Common myeloid progenitor, CD34-positive (primary cell): ENCODE data around the gene TMBIM6.

Source experiments
- CTCF ChIA-PET: fragments of 350-600 bp; sonication (Branson Sonifier 250); formaldehyde crosslinking; loops from one replicate; lab custom pipeline; 2021; ENCODE audit warnings: antibody characterized with exemption; lab: Charles Lee
- POLR2A ChIA-PET: fragments of 350-600 bp; sonication (Branson Sonifier 250); formaldehyde crosslinking; loops from one replicate; lab custom pipeline; 2021; ENCODE audit warnings: antibody characterized with exemption; lab: Charles Lee
- DNase-seq, 3 donors: peaks; one replicate each; pipeline versions ENCODE4 v3.0.0 to v3.0.0-alpha.2; 2013
- H3K27ac ChIP-seq, 2 experiments: 1 replicate in 1 of 2; 2 replicates in 1 of 2; pipeline ENCODE4 v1.7.0; 2013; ENCODE audit warnings: inconsistent platforms in 2 of 2, low read length in 2 of 2, mild to moderate bottlenecking in 2 of 2, low read depth in 1 of 2, moderate library complexity in 1 of 2; ENCODE audit not compliant: severe bottlenecking in 2 of 2, insufficient read depth in 1 of 2, poor library complexity in 1 of 2
- H3K27me3 ChIP-seq, 5 experiments: replicated peaks in 2 of 5; 1 replicate in 3 of 5; 2 replicates in 2 of 5; pipeline versions ENCODE4 v1.6.1 to v1.7.0; 2013; ENCODE audit warnings: low read length in 4 of 5, mild to moderate bottlenecking in 2 of 5, moderate library complexity in 2 of 5, inconsistent platforms in 1 of 5; ENCODE audit not compliant: insufficient read depth in 5 of 5, control insufficient read depth in 4 of 5
- H3K36me3 ChIP-seq, 4 experiments: 1 replicate in 2 of 4; 2 replicates in 2 of 4; pipeline versions ENCODE4 v1.6.1 to v1.7.0; 2013; ENCODE audit warnings: low read length in 3 of 4, control low read depth in 1 of 4, mild to moderate bottlenecking in 1 of 4; ENCODE audit not compliant: control insufficient read depth in 4 of 4, insufficient read depth in 4 of 4
- H3K4me1 ChIP-seq, 4 experiments: 1 replicate in 3 of 4; 2 replicates in 1 of 4; pipeline versions ENCODE4 v1.6.1 to v1.7.1; 2013; ENCODE audit warnings: low read length in 3 of 4, mild to moderate bottlenecking in 3 of 4, control low read depth in 1 of 4, inconsistent platforms in 1 of 4, moderate library complexity in 1 of 4; ENCODE audit not compliant: control insufficient read depth in 4 of 4, insufficient read depth in 4 of 4; ENCODE audit errors: control extremely low read depth in 1 of 4
- H3K4me3 ChIP-seq, 7 experiments: 1 replicate in 4 of 7; 2 replicates in 3 of 7; pipeline versions ENCODE4 v1.5.1 to v1.7.0; 2013; ENCODE audit warnings: mild to moderate bottlenecking in 7 of 7, low read length in 6 of 7, moderate library complexity in 6 of 7, inconsistent platforms in 2 of 7, low read depth in 2 of 7, control low read depth in 1 of 7; ENCODE audit not compliant: insufficient read depth in 4 of 7, control insufficient read depth in 1 of 7; ENCODE audit errors: extremely low read depth in 1 of 7
- H3K9me3 ChIP-seq, 5 experiments: 1 replicate in 4 of 5; 2 replicates in 1 of 5; pipeline versions ENCODE4 v1.6.1 to v1.7.1; 2013; ENCODE audit warnings: low read length in 4 of 5, mild to moderate bottlenecking in 2 of 5, inconsistent platforms in 1 of 5, low read depth in 1 of 5, moderate library complexity in 1 of 5; ENCODE audit not compliant: control insufficient read depth in 4 of 5, insufficient read depth in 2 of 5; ENCODE audit errors: control extremely low read depth in 1 of 5
- WGBS: methylation state at CpG from one replicate; pipeline ENCODE4 v1.1.5; 2013; ENCODE audit not compliant: insufficient coverage; 5-methylcytosine and 5-hydroxymethylcytosine counted together

Gene TMBIM6

DNA sequence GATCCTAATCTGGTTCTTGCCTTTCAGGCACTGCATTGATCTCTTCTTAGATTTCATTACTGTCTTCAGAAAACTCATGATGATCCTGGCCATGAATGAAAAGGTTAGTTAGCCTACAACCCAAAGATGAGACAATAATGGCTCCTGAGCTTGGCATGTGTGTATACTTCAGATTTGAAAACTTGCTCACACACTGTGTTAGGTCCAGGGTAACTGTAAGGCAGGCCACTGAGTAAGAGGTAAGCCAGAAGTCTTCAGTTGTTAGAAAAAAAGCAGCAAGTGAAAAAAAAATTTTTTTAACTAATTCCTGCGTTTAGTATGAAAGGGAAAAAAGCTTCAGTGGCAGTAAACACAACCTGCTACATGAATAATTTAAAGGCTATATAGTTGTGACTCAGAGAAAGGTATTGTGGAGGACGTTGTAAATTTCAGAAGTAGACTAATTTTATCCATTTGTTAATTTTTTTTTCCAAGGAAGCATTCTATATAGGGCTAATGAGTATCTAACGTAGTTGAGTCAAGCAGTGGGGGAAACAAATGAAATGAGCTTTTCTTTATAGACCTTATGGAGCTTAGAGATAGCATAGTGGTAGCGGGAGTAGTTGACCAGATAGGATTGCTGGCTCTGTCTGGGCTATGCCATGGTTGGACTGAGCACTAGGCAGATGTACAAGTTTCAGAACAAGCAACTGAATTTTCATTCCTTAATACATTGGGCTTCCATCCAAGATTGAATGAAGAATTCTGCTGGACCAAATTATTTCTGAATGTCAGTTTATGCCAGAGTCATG, 20.5 kb downstream of the TMBIM6 start:
- POLR2A ChIA-PET = interaction anchor here (0.6 to 2.2 kb wide), 2 partner anchors 13 to 20 kb away, joined by 3 to 10 read pairs; partner anchors contain the start of gene TMBIM6
- 83% methylated on average over 2 of the region's 4 CpGs for WGBS
- Histone ChIP-seq H3K4me3 (no peak overlapping the region), H3K36me3 (peaks cover 26 to 76% (median 58%) of the 10 kb centered on the region in 4 experiments), H3K27me3 (no peaks in the 10 kb centered on the region), H3K27ac (no peak overlapping the region), H3K9me3 (no peaks in the 10 kb centered on the region), H3K4me1 (peaks cover 23 to 36% (median 30%) of the 10 kb centered on the region in 4 experiments)
- CTCF ChIA-PET = interaction anchor here (0.6 to 7.5 kb wide), 24 partner anchors 10 to 450 kb away, joined by 3 to 69 read pairs (median 4); partner anchors contain the start of genes BCDIN3D and TMBIM6
- no peak for DNase-seq

DNA sequence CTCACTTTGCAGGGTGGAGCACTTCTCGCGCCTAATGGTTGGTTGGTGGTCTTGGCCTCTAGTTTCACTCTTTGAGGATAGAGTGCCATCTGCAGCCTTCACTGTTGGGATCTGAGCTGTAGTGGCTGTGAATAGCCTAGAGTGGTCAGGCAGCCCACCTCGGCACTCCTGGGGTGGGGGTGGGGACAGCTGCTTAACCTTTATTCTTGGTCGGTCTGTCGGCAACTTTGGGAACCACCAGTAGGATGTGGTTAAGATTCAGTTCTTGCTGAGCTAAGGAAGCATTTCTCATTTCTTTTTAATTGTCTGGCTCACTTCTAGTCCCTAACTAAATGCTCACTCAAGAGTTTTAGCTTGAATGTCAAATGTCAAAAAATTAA, 21.1 kb downstream of the TMBIM6 start:
- ChIA-PET CTCF (interaction anchor here (0.6 to 7.5 kb wide), 25 partner anchors 8 to 129 kb away, joined by 3 to 69 read pairs (median 4); partner anchors contain the start of genes BCDIN3D and TMBIM6), POLR2A (interaction anchor here (0.6 to 2.2 kb wide), 2 partner anchors 14 to 21 kb away, joined by 3 to 10 read pairs; partner anchors contain the start of gene TMBIM6)
- no peak overlapping the region for H3K4me3 ChIP-seq
- 36% methylated on average over 5 of the region's 5 CpGs for WGBS
- H3K9me3 ChIP-seq = no peaks in the 10 kb centered on the region
- H3K27me3 ChIP-seq = no peaks in the 10 kb centered on the region
- DNase-seq = peak in 2 of 3 donors; percentile 57 to 64
- peak overlapping the region in 1 of 2 experiments; percentile 7 for H3K27ac ChIP-seq
- peaks cover 23 to 36% (median 30%) of the 10 kb centered on the region in 4 experiments for H3K4me1 ChIP-seq
- H3K36me3 ChIP-seq = peaks cover 26 to 70% (median 53%) of the 10 kb centered on the region in 4 experiments

DNA sequence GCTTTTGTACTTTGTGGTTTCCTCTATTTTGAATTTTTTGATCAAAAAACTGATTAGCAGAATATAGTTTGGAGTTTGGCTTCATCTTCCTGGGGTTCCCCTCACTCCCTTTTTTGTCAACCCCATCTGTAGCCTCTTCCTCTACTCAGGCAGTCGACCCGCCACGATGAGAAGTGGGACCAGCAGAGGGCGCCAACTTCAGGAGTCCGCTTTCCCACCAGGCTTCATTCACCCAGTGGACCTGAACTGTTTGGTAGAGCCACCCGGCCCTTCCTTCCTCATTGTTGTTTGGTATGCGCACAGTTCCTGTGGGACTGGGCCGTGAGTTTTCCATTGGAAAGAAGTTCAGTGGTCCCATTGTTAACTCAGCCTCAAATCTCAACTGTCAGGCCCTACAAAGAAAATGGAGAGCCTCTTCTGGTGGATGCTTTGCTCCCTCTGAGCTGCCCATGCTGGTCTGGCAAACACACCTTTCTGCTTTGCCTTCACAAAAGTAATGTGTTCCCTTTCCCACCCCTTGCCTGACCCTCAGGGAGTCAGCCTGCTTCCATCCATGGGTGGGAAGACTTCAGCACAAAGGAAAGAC, 21.7 kb downstream of the TMBIM6 start:
- POLR2A ChIA-PET = interaction anchor here (2.2 kb wide), 1 partner anchor 22 kb away, joined by 10 read pairs; the partner anchor contains the start of gene TMBIM6
- peak overlapping the region in 1 of 2 experiments; percentile 36 for H3K27ac ChIP-seq
- peak overlapping the region in 2 of 7 experiments; percentile 19 to 31 for H3K4me3 ChIP-seq
- CTCF ChIA-PET = interaction anchor here (0.6 to 7.5 kb wide), 22 partner anchors 9 to 135 kb away, joined by 3 to 69 read pairs (median 4); partner anchors contain the start of genes BCDIN3D and TMBIM6
- no peaks in the 10 kb centered on the region for H3K9me3 ChIP-seq
- 7% methylated on average over 6 of the region's 8 CpGs for WGBS
- DNase-seq = peak; percentile 77 to 89 (median 85)
- no peaks in the 10 kb centered on the region for H3K27me3 ChIP-seq
- H3K36me3 ChIP-seq = peaks cover 24 to 64% (median 48%) of the 10 kb centered on the region in 4 experiments
- H3K4me1 ChIP-seq = peaks cover 23 to 36% (median 30%) of the 10 kb centered on the region in 4 experiments

DNA sequence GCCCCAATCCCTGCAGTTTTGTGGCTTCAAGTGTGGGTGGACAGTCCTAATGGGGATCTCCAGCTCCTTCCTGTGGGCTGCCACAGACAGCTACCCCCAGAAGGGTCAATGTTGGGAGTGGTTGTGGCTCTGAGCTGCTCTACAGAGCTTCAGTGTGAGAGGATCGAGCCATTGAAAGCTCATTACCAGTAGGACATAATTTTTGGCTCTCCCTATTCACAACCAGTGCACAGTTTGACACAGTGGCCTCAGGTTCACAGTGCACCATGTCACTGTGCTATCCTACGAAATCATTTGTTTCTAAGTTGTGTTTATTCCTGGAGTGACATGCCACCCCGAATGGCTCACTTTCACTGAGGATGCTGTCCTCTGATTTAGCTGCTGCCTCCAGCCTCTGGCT, 22.8 kb downstream of the TMBIM6 start:
- Histone ChIP-seq H3K27ac (peak overlapping the region in 1 of 2 experiments; percentile 36), H3K36me3 (peaks cover 15 to 54% (median 37%) of the 10 kb centered on the region in 4 experiments), H3K4me1 (peaks cover 23 to 36% (median 30%) of the 10 kb centered on the region in 4 experiments), H3K4me3 (no peak overlapping the region), H3K9me3 (no peaks in the 10 kb centered on the region), H3K27me3 (no peaks in the 10 kb centered on the region)
- DNase-seq = no peak
- POLR2A ChIA-PET = no interaction called here
- CTCF ChIA-PET = interaction anchor here (0.7 to 7.5 kb wide), 10 partner anchors 12 to 136 kb away, joined by 3 to 69 read pairs (median 6); partner anchors contain the start of gene TMBIM6
- 70% methylated on average over 3 of the region's 3 CpGs for WGBS

DNA sequence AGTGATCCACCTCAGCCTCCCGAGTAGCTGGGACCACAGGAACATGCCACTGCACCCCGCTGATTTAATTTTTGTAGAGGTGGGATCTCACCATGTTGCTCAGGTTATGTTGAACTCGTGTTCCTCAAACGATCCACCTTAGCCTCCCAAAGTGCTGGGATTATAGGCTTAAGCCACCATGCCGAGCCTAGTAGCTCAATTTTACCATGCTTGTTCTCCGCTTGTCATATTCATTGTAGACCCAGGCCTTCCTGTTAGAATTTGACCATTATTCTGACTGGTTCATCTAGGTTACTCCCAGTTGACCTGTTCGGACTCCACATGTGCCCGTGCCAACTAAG, 24.7 kb downstream of the TMBIM6 start:
- 93% methylated on average over 8 of the region's 8 CpGs for WGBS
- Histone ChIP-seq H3K4me3 (no peak overlapping the region), H3K4me1 (peaks cover 23 to 35% (median 29%) of the 10 kb centered on the region in 4 experiments), H3K36me3 (peaks cover 15 to 39% (median 25%) of the 10 kb centered on the region in 4 experiments), H3K9me3 (no peaks in the 10 kb centered on the region), H3K27ac (no peak overlapping the region), H3K27me3 (no peaks in the 10 kb centered on the region)
- ChIA-PET POLR2A (no interaction called here), CTCF (interaction anchor here (0.6 to 7.5 kb wide), 5 partner anchors 9 to 242 kb away, joined by 3 to 69 read pairs (median 3); partner anchors contain the start of gene TMBIM6)
- no peak for DNase-seq

DNA sequence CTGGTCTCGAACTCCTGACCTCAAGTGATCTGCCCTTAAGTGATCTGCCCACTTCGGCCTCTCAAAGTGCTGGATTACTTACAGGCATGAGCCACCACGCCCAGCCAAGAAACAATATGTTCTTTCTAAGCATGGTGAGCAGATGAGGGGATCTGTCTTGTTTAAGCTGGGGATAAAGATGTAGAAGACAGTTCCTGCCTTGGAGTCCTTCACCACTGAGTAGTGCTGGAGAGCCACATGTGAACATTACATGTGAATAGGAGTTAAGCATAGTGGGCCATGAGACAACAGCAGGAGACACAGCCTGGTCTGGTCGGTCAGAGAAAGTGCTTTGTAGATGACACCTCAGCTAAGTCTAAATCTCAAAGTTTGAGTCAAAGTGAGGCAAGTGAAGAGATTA, 26.0 kb downstream of the TMBIM6 start:
- CTCF ChIA-PET = interaction anchor here (0.8 to 2.0 kb wide), 4 partner anchors 10 to 29 kb away, joined by 3 to 13 read pairs (median 4); no protein-coding TSS in a partner anchor
- H3K27me3 ChIP-seq = no peaks in the 10 kb centered on the region
- H3K36me3 ChIP-seq = peaks cover 11 to 27% (median 19%) of the 10 kb centered on the region in 4 experiments
- no peaks in the 10 kb centered on the region for H3K9me3 ChIP-seq
- H3K4me1 ChIP-seq = peaks cover 19 to 28% (median 22%) of the 10 kb centered on the region in 4 experiments
- 96% methylated on average over 3 of the region's 4 CpGs for WGBS
- no peak overlapping the region for H3K27ac ChIP-seq
- no peak for DNase-seq
- no peak overlapping the region for H3K4me3 ChIP-seq
- POLR2A ChIA-PET = no interaction called here
